ENCODE results near the gene ERBIN.
"Not testable (repeated sequence)": the region's sequence is repeated elsewhere in the genome, so short reads cannot be mapped to it uniquely, and the experiment has no call there.

The ERBIN gene

DNA sequence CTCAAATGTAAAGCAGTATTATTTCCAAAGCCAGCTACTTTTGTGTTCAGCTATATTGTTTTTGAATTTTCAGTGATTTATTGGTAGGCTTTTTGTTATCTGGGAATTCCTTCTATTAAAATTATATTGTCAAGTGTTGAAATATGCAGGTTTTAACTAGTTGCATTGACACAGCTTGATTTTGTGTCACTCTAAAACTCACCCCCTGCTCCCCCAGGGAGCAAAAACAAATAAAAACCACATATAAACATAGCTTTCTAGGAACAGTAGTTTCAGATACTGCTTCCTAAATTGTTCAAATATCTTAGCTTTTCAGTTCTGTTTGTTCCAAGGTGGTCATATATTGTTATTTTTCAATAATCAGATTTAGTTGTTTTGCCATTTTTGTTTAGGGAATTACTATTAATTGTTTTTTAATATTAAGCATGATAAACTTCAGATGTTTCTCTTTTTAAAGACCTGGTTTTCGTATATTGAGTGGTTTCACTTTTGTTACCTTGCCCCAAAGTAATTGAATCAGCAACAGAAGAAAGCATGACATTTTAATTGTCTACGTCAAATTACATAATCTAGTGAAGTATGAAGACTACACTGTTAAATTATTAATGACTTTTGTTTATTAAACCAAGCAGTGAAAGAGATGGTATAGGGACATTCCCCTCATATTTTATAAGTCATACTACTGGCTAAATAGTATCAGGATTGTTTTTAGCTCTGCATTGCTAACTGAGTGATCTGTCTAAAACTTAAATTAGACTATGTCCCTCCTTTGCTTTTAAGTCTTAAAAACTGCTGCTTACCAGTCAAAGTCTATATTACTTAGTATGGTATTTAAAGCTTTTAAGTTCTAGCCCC lies 43.4 kb downstream of the ERBIN start:
- no peak for DNase-seq

DNA sequence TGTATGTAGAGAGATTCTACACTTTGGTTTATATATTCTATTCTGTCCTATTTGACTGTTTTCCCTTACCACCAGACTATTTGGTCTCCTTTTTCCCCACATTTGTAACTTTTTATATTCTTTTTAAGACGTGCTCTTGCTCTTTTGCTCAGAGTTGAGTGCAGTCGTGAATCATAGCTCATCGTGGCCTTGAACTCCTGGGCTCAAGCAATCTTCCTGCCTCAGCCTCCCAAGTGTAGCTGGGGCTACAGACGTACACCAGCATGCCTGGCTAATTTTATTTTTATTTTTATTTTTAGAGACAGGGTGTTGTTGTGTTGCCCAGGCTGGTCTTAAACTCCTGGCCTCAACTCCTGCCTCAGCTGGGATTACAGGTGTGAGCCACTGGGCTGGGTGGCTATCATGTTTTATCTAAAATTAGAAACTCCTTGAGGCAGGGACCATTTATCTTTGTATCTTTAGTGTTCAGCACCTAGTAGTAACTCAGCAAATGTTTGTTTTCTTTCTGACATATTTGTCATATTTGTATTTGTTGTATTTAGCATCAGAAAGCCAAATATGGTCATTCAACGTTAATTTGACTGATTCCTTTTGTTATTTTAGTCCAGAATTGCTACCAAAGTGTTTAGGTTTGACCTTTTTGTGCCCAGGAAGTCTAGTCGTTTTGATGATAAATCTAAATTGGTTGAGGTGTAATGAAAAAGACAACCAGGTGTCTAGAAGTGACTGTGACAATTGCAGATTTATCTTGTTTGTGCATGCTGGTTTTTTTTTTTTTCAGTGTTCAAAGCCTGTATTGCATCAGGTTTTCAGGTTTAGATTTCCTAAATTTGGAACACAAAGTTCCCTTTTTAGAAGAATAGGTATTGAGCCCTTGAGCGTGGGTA lies 44.3 kb downstream of the ERBIN start:
- no peak for DNase-seq

DNA sequence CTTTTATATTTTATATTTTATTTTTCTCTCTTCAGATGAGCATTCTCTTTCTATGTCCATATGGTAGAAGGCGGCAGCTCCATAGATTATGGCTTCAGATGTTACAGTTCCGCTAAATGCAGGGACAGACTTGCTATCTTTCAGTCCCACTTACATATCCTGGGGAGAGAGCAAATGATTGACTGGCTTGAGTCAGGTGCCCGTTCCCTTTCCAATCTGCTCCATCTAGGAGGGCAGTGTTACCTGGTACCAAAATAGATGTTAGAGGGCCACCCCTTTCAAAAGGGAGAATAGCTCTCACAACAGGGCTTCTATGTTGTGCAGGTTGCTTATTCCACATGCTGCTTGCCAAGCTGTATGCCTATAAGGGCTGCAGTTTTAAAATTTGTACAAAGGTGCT lies 45.3 kb downstream of the ERBIN start:
- DNase-seq = no peak

DNA sequence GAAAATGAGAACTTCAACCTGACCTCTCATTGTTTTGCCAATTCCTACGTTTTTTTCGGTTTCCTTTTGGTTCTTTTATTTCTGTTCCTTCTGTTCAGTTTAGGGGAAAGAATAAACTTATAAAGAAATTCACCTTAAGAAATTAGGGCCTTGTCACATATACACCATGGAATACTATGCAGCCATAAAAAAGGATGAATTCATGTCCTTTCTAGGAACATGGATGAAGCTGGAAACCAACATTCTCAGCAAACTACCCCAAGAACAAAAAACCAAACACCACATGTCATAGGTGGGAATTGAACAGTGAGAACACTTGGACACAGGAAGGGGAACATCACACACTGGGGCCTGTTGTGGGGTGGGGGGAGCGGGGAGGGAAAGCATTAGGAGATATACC lies 46.5 kb downstream of the ERBIN start:
- not testable (repeated sequence) for DNase-seq

DNA sequence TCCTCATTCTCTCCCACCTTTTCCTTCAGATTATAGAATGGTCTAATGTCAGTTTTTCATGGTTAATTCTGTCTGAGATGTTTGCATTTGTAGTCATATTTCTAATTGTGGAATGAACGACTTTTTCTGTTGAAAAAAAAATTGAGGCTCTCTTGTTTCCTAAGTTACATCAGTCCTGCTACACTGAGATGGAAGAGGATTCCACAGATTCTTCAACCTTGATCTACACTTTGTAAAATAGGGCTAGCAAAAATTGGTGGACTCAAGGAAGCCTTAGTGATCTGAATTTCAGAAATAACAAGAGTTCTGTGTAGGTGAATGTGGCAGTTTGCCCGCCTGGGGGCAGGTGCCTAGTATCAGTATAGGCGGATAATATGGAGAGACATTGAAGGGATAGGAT lies 51.9 kb downstream of the ERBIN start:
- DNase-seq = no peak

DNA sequence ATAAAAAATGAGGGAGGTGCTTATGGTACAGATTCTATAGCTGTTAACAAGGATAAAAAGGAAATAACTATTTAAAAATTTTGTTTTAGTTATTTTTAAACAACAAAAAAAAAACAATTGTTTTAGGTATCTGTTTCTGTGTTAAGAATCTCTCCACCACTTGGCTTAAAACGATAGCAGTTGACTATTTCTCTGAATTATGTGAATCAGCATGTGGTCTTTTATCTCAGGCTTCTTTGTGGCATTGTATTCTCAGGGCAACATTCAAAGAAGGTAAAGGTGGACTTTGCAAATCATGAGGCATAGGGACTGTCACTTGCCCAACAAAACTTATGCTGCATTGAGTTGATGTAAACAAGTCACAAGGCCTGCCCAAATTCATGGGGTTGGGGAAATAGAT lies 55.2 kb downstream of the ERBIN start:
- no peak for DNase-seq

DNA sequence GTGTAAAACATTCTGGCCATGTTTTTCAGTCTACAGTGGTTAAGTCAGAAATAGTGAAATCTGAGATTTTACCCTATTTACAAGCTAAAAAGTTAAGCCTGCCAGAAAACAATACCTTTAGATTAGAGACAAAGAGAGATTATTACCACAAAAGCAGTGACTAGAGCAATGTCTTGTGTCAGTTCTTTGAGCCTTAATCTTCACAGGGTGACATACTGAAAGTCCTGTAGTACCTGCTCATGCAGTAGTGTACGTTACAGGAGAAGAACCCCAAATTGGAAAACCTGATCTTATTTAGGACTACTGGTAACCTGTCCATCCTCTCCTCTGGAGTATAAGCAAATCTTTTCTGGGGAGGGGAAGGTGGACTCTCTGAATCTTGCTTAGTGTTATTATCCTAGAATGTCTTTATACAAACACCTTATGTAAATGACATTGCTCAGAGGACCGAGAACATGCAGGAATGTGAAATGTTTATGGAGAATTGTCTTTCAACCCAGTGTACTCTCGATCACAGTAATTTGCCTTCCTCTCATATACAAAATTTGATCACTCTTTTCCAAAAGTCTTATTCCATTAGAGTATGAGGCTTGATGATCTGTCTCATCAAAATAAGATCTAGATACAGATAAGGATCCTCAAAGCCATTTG lies 55.7 kb downstream of the ERBIN start:
- DNase-seq = no peak

DNA sequence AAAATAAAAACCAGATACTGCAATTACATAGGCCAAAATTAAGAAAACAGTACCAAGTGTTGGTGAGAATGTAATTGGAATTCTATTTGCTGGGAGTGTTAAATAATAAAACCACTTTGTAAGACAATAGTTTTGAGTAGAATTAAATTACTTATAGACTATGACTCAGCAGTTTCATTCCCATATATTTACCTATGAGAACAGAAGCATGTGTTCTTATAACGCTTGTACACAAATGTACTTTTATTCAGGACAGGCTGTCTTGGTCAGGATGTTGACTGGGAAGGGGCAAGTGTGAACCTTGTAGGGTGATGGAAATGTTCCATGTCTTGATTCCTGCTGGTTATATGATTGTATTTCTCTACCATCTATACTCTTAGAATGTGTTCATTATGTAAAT lies 56.3 kb downstream of the ERBIN start:
- no peak for DNase-seq

DNA sequence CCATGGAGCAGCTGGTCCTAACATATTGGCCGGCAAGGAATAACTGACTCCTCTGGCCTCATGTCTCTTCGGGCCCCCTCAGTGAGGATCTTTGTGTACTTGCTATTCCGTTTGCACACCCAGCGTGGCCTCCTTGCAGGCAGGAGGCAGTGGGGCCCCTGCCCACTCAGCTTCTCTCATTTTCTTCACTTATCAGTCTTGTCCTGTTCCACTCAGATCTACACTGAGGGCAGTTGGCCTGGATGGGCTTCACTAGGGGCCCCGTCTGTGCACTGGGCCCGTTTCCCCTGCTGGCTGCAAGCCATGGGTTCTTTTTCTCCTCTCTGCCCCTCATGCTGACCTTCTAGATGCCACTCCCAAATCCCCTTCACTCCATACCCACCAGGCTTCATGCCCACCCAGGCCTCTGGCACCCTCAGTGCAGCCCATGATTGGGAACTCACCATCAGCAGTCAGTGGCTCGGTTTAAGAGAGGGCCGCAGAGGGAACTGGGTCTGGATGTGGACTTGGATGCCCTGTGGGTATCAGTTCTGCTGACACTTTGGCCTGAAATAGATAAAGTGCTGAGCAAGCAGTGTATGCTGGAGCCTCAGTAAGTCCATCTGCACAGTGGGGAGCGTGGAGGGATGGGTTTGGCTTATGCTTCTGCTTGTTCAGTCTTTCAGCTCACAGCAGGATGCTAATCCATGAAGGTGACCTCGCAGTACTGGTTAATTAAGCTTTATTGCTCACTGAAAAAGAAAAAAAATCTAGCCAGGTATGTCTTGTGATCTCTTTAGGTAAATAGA lies 57.9 kb downstream of the ERBIN start:
- DNase-seq = no peak

DNA sequence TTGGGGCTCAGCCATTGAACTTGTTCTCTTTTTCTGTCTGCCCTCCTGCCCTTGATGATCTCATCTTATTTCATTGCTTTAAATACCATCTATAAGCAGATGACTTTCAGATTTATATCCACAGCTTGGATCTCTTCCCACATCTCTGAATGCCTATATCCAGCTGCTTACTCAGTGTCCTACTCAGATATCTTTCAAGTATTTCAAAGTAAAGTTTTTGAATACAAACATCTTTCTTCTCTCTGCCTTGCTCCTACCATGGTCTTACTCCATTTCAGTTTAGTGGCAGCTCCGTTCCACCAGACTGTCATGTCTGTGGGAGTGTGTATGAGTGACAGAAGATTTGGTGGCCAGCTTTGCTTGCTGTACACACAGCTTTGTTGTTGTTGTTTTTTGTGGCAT lies 59.7 kb downstream of the ERBIN start:
- DNase-seq = no peak

DNA sequence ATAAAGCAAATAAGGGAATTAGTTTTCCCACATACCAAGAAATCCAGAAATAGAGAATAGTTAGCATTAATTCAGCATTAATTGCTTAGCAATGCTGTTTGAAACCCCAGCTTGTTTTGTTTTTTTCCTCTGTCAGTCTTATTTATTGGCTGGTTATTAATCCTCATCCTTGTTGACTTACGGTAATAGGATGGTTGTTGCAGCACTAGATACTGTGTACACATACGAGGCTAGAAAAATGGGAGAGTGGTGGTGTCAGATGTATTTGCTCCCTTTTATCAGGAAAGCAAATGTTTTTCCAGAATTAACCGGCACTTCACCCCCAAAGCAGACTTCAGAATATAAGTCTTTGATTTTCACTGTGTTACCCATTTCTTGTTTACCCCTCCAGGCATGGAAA lies 60.4 kb downstream of the ERBIN start:
- DNase-seq = no peak

DNA sequence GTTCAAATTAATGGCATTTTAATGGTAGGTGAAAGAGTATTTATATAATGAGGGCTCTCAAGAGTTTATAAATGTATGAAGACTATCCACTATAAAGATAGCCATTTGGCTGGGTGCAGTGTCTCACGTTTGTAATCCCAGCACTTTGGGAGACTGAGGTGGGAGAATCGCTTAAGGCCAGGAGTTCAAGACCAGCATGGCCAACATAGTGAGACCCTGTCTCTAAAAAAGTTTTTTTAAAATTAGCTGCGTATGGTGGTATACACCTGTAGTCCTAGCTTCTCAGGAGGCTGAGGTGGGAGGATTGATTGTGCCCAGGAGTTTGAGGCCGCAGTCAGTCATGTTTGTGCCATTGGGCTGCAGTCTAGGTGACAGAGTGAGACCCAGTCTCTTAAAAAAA lies 61.6 kb downstream of the ERBIN start:
- DNase-seq = no peak

DNA sequence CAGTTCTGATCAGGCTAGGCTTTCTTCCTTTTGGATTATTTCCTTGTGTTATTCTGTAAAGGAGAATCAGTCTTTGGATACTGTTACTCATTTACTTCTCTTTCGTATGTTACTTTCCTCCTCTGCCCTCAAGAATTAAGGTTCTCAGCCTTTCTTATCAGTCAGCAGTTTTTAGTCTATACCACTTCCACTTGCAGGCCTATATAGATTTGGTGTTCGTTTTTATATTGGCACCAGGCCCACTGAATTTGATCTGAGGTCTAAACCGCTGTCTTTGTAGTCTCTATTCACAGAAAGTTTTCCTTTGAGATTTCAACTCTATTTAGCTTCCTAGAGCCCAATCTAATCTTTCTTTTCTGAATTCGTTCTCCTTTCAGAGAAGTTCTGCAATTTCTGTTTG lies 62.8 kb downstream of the ERBIN start:
- no peak for DNase-seq

DNA sequence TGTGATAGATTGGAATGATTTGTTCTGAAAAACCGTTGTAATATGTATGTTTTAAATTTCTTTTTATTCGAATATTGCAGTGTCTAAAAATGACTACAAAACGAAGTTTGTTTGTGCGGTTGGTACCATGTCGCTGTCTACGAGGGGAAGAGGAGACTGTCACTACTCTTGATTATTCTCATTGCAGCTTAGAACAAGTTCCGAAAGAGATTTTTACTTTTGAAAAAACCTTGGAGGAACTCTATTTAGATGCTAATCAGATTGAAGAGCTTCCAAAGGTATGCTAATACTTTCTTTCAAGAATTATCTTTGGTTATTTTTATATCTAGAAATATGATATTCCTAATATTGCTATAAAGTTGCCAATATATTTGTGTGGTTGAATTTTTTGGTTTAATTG lies 66.3 kb downstream of the ERBIN start:
- DNase-seq = no peak

DNA sequence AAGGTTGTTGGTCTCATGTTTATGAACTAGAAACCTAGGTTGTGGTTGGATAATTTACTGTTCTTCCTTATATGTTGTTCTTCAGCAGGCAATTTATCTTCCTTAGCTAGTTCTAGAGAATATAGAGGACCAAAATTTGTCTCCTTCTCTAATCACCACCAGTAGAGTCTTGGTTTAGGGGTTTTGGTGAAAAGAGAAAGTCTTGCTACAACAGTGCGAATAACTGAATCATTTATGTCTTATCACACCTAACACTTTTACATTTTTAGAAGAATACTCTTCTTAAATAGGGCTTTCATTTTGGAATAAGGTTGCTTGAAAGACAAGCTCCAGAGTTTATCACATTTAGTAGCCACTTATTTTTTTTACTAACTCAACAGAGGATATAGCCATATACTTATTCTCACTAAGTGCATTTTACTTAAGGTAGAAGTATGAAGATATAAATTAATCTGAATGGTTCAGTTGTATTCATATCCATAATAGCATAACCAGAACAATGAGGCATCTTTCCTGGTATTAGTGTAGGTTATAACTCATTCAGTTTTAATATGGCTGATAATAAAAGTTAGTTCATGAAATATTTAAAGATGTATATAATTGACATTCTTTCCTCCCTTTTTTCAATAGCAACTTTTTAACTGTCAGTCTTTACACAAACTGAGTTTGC lies 67.9 kb downstream of the ERBIN start:
- DNase-seq = no peak

DNA sequence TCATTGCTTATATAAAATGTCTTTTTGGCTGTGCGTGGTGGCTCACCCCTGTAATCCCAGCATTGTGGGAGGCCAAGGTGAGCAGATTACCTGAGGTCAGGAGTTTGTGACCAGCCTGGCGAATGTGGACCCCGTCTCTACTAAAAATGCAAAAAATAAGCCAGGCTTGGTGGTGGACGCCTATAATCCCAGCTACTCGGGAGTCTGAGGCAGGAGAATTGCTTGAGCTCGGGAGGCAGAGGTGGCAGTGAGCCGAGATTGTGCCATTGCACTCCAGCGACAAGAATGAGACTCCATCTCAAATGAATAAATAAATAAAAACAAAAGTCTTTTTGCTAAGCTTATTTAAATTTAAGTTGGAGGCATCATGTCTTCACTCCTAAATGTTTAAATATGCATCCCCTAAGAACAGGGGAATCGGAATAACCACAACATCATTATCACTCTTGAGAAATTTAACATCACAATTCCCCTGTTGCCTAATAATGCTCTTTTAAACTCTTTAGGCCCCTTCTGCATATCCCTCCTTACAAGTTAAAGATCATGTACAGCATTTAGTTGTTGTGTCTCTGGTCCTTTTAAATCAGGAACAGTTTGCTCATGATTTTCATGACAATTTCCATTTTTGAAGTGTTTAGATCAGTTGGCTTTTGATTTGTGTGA lies 72.8 kb downstream of the ERBIN start:
- no peak for DNase-seq

DNA sequence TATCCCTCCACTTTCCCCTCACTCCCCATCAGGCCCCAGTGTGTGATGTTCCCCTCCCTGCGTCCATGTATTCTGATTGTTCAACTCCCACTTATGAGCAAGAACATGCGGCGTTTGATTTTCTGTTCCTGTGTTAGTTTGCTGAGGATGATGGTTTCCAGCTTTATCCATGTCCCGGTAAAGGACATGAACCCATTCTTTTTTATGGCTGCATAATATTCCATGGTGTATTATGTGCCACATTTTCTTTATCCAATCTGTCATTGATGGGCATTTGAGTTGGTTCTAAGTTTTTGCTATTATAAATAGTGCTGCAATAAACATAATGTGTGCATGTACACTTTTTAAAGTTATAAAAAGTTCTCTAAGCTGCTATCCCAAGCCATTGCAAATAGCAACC lies 75.6 kb downstream of the ERBIN start:
- no peak for DNase-seq

DNA sequence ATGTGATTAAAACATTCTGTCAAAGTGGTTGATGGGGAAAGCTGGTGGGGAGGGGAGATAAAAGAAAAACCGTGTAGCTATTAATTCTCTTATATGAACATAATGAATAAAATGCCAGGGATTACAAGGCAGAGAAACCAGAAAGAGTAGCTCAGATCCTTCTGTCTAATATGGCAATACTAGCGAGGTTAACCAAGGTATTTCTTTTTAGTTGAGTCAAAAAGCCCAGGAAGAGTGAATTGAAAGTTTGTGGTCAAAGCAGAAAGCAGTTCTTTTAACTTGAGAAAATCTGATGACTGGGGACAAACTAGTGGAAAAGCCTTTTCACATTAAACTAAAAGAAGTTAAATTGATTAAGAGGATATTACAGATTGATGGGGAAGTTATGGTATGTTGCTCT lies 76.0 kb downstream of the ERBIN start:
- no peak for DNase-seq

DNA sequence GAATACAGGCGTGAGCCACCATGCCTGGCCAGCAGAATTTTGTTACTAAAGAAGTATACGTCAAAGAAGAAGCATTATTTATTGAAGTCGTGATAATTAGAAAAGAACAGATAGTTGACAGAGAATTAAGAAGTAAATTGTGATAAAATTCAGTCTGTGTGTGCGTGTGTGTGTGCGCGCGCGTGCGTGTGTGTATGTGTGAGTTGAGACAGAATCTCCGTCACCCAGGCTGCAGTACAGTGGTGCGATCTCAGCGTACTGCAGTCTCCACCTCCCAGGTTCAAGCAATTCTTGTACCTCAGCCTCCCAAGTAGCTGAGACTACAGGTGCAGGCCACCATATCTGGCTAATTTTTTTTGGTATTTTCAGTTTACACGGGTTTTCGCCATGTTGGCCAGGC lies 77.8 kb downstream of the ERBIN start:
- no peak for DNase-seq

DNA sequence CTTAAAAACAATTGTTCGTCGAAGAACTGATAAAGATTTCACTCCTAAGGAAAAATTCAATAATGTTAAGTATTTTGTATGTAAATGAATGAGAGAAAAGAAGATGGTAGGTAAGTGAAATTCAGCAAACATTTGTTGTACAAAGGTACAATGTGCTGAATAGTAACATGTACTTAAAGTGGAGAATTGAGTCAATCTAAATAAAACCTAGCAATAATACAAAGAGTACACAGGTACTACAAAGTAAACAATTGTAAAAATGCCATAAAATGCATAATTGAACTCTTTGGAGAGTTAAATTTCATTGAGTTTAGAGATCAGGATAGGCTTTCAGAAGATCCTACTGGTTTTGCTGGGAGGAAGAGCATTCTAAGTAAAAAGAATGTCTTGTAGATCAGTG lies 82.9 kb downstream of the ERBIN start:
- no peak for DNase-seq

DNA sequence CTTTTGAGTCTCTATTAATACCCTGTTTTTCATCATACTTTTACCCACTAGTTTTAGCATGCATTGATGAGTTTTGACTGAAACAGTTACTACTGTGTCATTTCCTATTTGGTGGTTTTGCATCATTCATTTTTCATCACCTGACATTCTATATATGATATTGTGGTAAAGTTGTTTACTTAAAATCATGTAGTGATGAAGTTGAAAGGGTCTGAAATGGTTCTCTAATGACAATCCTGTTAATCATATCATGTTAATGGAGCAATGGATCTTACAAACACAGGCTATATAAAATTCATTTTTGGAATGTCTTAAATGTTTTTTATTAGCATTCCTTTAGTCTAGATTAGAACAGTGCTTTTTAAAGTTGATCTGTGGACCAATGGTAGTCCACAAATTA lies 84.1 kb downstream of the ERBIN start:
- DNase-seq = no peak

DNA sequence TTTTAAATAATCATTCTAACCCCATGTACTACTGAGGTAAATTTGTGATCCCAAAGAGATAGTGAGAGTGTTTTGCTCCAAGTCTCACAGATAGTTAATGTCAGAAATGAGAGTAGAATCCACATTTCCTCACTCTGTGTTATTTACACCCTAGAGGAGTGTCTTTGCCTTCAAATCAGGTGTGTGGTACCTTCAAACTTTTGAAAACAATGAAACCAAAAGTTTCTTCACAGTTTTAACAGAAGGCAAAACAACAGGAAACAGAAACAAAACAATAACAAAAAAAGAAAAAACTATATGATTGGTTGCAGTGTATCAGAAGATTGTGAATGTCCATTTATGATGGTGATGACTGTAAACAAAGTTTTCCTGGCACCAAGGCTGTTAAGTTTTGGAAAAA lies 85.9 kb downstream of the ERBIN start:
- DNase-seq = no peak
